Measurements from ENCODE around the gene BRME1. TPM values are rescaled to one million over a fixed set of nuclear protein-coding genes. Genes with fewer than 3 reads are reported as not detected.

BRME1 gene
- total RNA-seq, 1 experiment from 2014 or later = 13.9 TPM

DNA sequence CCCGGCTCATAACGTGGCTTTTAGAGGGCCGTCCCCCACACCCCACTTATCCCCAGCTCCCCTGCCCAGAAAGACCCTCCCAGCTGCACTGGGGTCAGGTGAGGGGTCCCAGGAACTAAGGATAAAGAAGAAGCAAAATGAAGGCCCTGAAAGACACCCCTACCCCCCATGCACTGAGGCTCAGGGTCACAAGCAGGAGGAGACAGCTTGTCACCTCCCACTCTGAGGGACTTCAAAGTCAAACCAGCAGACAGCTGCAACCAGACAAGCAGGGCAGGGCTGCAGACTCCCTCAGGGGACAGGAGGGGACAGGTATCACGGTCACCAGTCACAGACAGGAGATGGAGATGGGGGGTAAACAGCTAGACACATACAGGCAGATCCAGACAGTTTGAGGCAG lies 35.0 kb downstream of the BRME1 start:
- Histone ChIP-seq H3K27ac (no peak overlapping the region), H3K27me3 (ENCODE audit: insufficient read depth, low read depth) (no peaks in the 10 kb centered on the region), H2AFZ (no peak overlapping the region), H3K36me3 (ENCODE audit: low read depth) (no peaks in the 10 kb centered on the region), H3F3A (ENCODE audit: insufficient read depth, low read depth) (peaks cover 49% of the 10 kb centered on the region), H3K9me3 (ENCODE audit: insufficient read depth, low read depth) (no peaks in the 10 kb centered on the region), H4K20me1 (ENCODE audit: insufficient read depth) (no peaks in the 10 kb centered on the region), H3K4me2 (0 out of 2 replicates have a peak overlapping the region, but pooled peaks have one; percentile 81), H3K4me3 (no peak overlapping the region), H3K4me1 (replicated peaks; ENCODE audit: insufficient read depth) (peaks cover 14% of the 10 kb centered on the region), H3K79me2 (ENCODE audit: low read depth) (no peaks in the 10 kb centered on the region), H3K9me2 (ENCODE audit: insufficient read depth) (no peaks in the 10 kb centered on the region)
- ChIA-PET CTCF (no interaction called here), POLR2A (ENCODE audit: unreplicated experiment) (no interaction called here)
- TF ChIP-seq, protein P1, sequence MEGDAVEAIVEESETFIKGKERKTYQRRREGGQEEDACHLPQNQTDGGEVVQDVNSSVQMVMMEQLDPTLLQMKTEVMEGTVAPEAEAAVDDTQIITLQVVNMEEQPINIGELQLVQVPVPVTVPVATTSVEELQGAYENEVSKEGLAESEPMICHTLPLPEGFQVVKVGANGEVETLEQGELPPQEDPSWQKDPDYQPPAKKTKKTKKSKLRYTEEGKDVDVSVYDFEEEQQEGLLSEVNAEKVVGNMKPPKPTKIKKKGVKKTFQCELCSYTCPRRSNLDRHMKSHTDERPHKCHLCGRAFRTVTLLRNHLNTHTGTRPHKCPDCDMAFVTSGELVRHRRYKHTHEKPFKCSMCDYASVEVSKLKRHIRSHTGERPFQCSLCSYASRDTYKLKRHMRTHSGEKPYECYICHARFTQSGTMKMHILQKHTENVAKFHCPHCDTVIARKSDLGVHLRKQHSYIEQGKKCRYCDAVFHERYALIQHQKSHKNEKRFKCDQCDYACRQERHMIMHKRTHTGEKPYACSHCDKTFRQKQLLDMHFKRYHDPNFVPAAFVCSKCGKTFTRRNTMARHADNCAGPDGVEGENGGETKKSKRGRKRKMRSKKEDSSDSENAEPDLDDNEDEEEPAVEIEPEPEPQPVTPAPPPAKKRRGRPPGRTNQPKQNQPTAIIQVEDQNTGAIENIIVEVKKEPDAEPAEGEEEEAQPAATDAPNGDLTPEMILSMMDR (conservative IDR thresholded peaks at IDR 0.05) = no peak
- no peak for TF ChIP-seq EZH2 (IDR thresholded peaks at IDR 0.05; ENCODE audit: low read depth)
- intact Hi-C loops (cut with micrococcal nuclease; ENCODE audit: unreplicated experiment) = no loop called here
- BruUV-seq (replicated peaks) = no TSS peak
- peak in 1 of 2 experiments; percentile 28 for DNase-seq

DNA sequence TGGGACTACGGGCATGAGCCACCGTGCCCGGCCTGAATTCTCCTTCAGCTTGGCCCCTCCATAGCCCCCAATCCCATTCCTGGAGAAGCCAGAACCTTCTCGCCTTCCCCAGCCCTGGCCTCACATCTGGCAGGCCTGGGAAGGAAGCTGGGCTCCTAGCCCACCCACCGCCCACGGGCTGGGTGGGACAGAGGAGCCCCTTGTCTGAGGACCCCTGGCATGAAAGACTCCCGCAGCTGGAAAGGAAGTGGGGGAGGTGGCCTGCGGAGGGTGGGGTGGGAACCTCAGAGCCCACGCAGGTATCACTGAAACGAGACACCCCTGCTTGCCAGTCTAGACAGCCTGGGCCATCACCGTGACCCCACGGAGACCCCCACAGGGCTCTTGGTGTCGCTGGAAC lies 36.6 kb downstream of the BRME1 start:
- Histone ChIP-seq H2AFZ (no peak overlapping the region), H3K4me3 (no peak overlapping the region), H3K27ac (no peak overlapping the region), H3K4me1 (replicated peaks; ENCODE audit: insufficient read depth) (peaks cover 14% of the 10 kb centered on the region), H3K27me3 (ENCODE audit: insufficient read depth, low read depth) (no peaks in the 10 kb centered on the region), H3K9me3 (ENCODE audit: insufficient read depth, low read depth) (no peaks in the 10 kb centered on the region), H3K9me2 (ENCODE audit: insufficient read depth) (no peaks in the 10 kb centered on the region), H3F3A (ENCODE audit: insufficient read depth, low read depth) (peaks cover 41% of the 10 kb centered on the region), H4K20me1 (ENCODE audit: insufficient read depth) (no peaks in the 10 kb centered on the region), H3K4me2 (no peak overlapping the region), H3K79me2 (ENCODE audit: low read depth) (no peaks in the 10 kb centered on the region), H3K36me3 (ENCODE audit: low read depth) (no peaks in the 10 kb centered on the region)
- TF ChIP-seq, protein P1 (conservative IDR thresholded peaks at IDR 0.05) = no peak
- TF ChIP-seq EZH2 (IDR thresholded peaks at IDR 0.05; ENCODE audit: low read depth) = no peak
- ChIA-PET CTCF (no interaction called here), POLR2A (ENCODE audit: unreplicated experiment) (no interaction called here)
- intact Hi-C loops (cut with micrococcal nuclease; ENCODE audit: unreplicated experiment) = no loop called here
- no peak for DNase-seq
- no TSS peak for BruUV-seq (replicated peaks)

DNA sequence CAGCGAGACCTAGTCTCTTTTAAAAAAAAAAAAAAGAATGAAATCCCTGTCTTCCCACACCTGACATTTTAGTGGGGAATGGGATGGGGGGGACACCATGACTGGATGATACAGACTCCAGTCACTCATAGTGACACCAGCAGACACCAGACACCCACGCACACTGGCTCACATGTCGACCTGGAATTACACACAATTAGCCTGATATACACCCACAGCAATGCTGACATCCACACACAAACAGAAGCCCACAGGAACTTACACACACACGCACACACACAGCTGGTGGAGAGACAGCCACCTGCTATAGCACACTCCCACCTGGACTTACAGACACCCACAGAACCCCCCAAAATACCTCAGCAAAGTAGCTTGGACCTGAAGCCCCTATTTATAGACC lies 37.3 kb downstream of the BRME1 start:
- Histone ChIP-seq H3K4me1 (replicated peaks; ENCODE audit: insufficient read depth) (peaks cover 9% of the 10 kb centered on the region), H3K36me3 (ENCODE audit: low read depth) (no peaks in the 10 kb centered on the region), H3F3A (ENCODE audit: insufficient read depth, low read depth) (peaks cover 43% of the 10 kb centered on the region), H3K27me3 (ENCODE audit: insufficient read depth, low read depth) (no peaks in the 10 kb centered on the region), H4K20me1 (ENCODE audit: insufficient read depth) (no peaks in the 10 kb centered on the region), H3K4me3 (no peak overlapping the region), H3K79me2 (ENCODE audit: low read depth) (no peaks in the 10 kb centered on the region), H3K4me2 (no peak overlapping the region), H3K9me2 (ENCODE audit: insufficient read depth) (no peaks in the 10 kb centered on the region), H3K9me3 (ENCODE audit: insufficient read depth, low read depth) (no peaks in the 10 kb centered on the region), H3K27ac (no peak overlapping the region), H2AFZ (no peak overlapping the region)
- no TSS peak for BruUV-seq (replicated peaks)
- intact Hi-C loops (cut with micrococcal nuclease; ENCODE audit: unreplicated experiment) = no loop called here
- ChIA-PET CTCF (no interaction called here), POLR2A (ENCODE audit: unreplicated experiment) (interaction anchor here (0.5 kb wide), 1 partner anchor 654 kb away, joined by 20 read pairs; no protein-coding TSS in a partner anchor)
- TF ChIP-seq, protein P1 (conservative IDR thresholded peaks at IDR 0.05) = no peak
- no peak for TF ChIP-seq EZH2 (IDR thresholded peaks at IDR 0.05; ENCODE audit: low read depth)
- DNase-seq = peak in 1 of 2 experiments; percentile 19
